ENCODE data around the gene KIAA0040.
A peak's percentile ranks its signal among the peaks of the same experiment; 100 is the strongest.

Gene KIAA0040

GRCh38 chr1:175209493-175209921 lies 16.9 kb upstream of the KIAA0040 start:
- TF ChIP-seq, protein P1, sequence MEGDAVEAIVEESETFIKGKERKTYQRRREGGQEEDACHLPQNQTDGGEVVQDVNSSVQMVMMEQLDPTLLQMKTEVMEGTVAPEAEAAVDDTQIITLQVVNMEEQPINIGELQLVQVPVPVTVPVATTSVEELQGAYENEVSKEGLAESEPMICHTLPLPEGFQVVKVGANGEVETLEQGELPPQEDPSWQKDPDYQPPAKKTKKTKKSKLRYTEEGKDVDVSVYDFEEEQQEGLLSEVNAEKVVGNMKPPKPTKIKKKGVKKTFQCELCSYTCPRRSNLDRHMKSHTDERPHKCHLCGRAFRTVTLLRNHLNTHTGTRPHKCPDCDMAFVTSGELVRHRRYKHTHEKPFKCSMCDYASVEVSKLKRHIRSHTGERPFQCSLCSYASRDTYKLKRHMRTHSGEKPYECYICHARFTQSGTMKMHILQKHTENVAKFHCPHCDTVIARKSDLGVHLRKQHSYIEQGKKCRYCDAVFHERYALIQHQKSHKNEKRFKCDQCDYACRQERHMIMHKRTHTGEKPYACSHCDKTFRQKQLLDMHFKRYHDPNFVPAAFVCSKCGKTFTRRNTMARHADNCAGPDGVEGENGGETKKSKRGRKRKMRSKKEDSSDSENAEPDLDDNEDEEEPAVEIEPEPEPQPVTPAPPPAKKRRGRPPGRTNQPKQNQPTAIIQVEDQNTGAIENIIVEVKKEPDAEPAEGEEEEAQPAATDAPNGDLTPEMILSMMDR (IDR thresholded peaks at IDR 0.05; ENCODE audit: extremely low read depth, missing control alignments), result no peak
- no peak for DNase-seq (ENCODE audit: low spot score)

GRCh38 chr1:175208773-175209492 lies 16.4 kb upstream of the KIAA0040 start:
- TF ChIP-seq, protein P1 (IDR thresholded peaks at IDR 0.05; ENCODE audit: extremely low read depth, missing control alignments), result no peak

GRCh38 chr1:175207971-175208370 lies 15.4 kb upstream of the KIAA0040 start:
- TF ChIP-seq, protein P1 (IDR thresholded peaks at IDR 0.05; ENCODE audit: extremely low read depth, missing control alignments), result no peak
- DNase-seq (ENCODE audit: low spot score), result no peak

More at GRCh38 chr1:175208773-175209492, 16.4 kb upstream of the KIAA0040 start:
- peak; percentile 35 for DNase-seq (ENCODE audit: low spot score)

DNA sequence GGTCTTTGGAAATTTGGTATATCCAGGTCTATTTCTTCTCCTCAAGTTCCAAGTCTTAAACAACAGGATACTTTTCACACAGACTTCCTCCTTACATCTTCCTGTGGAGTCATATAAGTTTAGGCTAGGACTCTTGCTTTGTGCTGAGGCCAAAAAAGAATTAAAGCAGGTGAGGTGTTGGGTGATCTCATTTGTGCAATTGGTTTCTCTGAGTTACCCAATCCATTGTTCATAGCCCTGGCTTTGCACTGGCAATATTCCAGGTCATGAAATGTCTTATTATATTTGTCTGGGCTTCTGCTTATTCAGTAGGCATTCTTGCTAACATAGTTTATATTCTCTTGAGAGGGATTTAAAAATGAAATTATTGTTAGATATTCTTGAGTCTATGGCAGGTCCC lies 14.1 kb upstream of the KIAA0040 start:
- DNase-seq (ENCODE audit: low spot score), result no peak
- TF ChIP-seq, protein P1 (IDR thresholded peaks at IDR 0.05; ENCODE audit: extremely low read depth, missing control alignments), result no peak

DNA sequence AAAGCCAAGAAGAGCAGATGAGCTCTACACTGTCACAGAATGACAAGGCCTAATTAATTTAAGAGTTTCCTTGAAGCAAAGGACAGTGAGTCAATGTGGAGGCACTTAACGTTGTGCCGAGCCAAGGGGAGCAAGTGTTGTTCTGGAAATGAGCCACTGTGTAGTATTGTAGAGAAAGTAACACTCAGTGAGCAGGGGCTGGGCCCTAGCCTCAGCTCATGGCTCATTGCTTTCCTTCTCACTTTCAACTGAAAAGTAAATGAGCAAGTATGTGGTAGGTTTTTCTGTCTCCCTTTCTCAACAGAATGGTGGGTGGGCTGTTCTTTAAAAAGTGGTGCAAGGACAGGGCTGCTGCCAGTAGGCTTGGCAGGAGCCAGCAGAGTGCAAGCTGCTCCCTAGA lies 11.8 kb upstream of the KIAA0040 start:
- TF ChIP-seq, protein P1 (IDR thresholded peaks at IDR 0.05; ENCODE audit: extremely low read depth, missing control alignments), result no peak
- DNase-seq (ENCODE audit: low spot score), result peak; percentile 36

DNA sequence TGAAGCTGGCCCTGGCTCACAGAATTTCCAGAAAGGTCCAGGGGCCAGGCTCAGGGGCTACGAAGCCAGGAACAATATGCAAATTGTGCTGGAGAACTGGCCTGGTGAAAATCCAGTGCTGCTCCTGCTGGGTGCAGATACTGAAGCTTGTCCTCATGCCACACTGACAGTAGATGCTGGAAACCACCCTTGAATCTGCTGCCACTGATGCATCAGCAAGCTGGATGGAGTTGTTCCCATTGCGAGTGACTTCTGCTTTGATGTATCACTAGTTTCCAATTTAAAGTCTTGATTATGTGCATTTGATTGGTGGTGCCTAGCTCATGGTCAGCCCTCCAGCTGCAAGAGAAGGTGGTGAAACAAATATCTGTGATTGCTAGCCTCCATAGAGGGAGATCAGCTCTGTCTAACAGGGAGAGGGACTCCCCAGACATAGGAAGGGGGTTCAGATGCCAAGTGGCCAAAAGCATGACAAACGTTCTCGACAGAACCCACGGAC lies 11.0 kb upstream of the KIAA0040 start:
- no peak for DNase-seq (ENCODE audit: low spot score)
- TF ChIP-seq, protein P1 (IDR thresholded peaks at IDR 0.05; ENCODE audit: extremely low read depth, missing control alignments), result no peak

GRCh38 chr1:175200678-175201521 lies 8.3 kb upstream of the KIAA0040 start:
- TF ChIP-seq, protein P1 (IDR thresholded peaks at IDR 0.05; ENCODE audit: extremely low read depth, missing control alignments), result no peak
- no peak for DNase-seq (ENCODE audit: low spot score)
